ENCODE data around the gene CHCHD6.

DNA sequence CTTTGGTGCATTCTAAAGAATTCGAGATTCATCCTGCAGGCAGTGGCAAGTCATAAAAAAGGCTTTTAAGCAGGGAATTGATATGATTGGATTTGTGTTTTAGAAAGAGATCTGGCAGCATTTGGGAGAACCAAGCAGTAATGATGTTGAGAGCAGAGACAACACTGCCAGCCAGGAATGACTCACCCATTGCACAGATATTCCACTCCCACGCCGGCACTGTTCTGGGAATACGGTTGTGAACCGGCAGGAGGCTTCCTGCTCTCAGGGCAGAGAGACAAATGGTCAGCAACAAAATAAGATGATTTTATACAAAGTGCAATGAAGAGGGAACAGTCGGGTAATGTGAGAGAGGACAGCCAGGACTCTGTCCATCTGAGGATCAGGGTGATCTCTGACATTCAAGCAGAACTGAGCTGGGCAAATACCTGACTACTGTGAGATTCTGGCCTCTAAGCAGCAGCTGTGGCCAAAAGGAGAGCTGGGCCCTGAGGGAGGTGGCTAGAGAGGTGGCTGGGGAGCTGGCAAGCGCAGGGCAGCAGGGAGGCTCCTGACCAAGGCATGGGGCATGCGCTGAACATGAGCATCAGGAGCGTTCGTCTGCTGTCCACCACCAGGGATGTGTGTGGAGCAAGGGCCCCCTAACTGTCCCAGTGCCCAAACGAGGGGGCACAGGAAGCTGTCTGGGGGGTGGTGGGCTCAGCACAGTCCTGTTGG is 222.8 kb downstream of the CHCHD6 start:
- TF ChIP-seq CTCF (IDR thresholded peaks at IDR 0.05; ENCODE audit: insufficient read depth, low read length, poor library complexity, severe bottlenecking) (no peak), EZH2phosphoT487 (conservative IDR thresholded peaks at IDR 0.05; ENCODE audit: low read length) (no peak)
